Measurements from ENCODE around the gene RUFY3. TPM values are rescaled to one million over a fixed set of nuclear protein-coding genes. Genes with fewer than 3 reads are reported as not detected.
"Not testable (repeated sequence)": the region's sequence is repeated elsewhere in the genome, so short reads cannot be mapped to it uniquely, and the experiment has no call there.

Gene RUFY3
- total RNA-seq, 1 experiment from 2014 or later = 42.7 TPM

DNA sequence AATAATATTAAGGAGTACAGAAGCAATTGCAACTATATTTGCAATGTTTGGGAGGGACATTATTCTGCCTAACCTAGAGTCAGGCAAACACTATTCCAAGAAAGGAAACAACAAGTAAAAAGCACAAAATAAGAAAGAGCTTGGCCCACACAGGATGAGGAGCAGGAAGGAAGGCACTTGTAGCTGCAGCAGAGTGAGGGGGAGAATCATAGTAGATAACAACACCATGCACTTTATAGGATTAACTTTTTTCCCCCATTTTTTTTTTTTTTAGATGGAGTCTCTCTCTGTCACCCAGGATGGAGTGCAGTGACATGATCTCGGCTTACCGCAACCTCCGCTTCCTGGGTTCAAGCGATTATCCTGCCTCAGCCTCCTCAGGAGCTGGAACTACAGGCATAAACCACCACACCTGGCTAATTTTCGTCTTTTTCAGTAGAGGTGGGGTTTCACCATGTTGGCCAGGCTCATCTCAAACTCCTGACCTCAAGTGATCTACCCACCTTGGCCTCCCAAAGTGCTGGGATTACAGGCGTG, 45.1 kb upstream of the RUFY3 start:
- Mint-ChIP-seq H3K36me3 (ENCODE audit: insufficient read depth, unreplicated experiment) (no peaks in the 10 kb centered on the region), H3K4me1 (ENCODE audit: insufficient read depth, unreplicated experiment) (no peaks in the 10 kb centered on the region), H3K9me3 (ENCODE audit: unreplicated experiment) (no peaks in the 10 kb centered on the region), H3K4me3 (ENCODE audit: unreplicated experiment) (no peak overlapping the region), H3K27ac (ENCODE audit: low read depth, unreplicated experiment) (no peak overlapping the region), H3K27me3 (ENCODE audit: insufficient read depth, unreplicated experiment) (no peaks in the 10 kb centered on the region)
- ChIA-PET POLR2A (interaction anchor here (1.6 kb wide), 1 partner anchor 11 kb away, joined by 5 read pairs; the partner anchor contains the start of gene UTP3), CTCF (interaction anchor here (0.5 to 1.1 kb wide), 4 partner anchors 11 to 1821 kb away, joined by 3 to 7 read pairs (median 3); no protein-coding TSS in a partner anchor)
- BruUV-seq (replicated peaks) = no TSS peak
- TF ChIP-seq, protein P1, sequence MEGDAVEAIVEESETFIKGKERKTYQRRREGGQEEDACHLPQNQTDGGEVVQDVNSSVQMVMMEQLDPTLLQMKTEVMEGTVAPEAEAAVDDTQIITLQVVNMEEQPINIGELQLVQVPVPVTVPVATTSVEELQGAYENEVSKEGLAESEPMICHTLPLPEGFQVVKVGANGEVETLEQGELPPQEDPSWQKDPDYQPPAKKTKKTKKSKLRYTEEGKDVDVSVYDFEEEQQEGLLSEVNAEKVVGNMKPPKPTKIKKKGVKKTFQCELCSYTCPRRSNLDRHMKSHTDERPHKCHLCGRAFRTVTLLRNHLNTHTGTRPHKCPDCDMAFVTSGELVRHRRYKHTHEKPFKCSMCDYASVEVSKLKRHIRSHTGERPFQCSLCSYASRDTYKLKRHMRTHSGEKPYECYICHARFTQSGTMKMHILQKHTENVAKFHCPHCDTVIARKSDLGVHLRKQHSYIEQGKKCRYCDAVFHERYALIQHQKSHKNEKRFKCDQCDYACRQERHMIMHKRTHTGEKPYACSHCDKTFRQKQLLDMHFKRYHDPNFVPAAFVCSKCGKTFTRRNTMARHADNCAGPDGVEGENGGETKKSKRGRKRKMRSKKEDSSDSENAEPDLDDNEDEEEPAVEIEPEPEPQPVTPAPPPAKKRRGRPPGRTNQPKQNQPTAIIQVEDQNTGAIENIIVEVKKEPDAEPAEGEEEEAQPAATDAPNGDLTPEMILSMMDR (IDR thresholded peaks at IDR 0.05; ENCODE audit: unreplicated experiment) = no peak
- intact Hi-C loops (cut with micrococcal nuclease) = no loop called here
- no peak for DNase-seq (ENCODE audit: unreplicated experiment)

DNA sequence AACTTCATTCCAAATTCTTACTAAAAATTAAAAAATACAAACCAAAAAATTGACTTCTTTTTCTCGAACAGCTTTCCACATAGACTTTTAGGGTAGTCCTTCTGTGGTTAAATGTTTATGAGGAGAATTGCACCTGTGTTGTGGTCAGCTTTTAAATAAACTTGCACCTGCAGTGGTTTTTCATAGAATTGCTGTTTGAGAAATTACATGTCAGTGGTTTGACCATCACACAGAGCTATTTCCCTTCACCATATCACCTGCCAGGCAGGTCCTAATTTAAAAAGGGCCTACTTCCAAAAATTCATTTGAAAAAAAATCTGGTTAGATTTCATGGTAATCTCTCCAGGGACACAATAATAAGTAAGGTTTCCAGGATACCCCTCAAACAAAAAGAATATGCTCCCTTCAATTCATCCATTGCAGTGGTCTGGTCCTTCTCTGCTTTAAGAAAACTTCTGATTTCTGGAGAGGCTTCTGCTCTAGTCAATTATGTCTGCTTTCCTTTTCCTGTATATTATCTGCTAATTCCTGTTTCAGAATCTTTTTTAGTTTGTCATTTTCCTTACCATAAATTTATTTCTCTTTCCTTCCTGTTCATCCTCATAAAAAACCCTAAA, 43.3 kb upstream of the RUFY3 start:
- intact Hi-C loops (cut with micrococcal nuclease) = no loop called here
- no peaks in the 10 kb centered on the region for H3K27me3 Mint-ChIP-seq (ENCODE audit: insufficient read depth, unreplicated experiment)
- POLR2A ChIA-PET = interaction anchor here (0.6 to 0.8 kb wide), 2 partner anchors 27 to 890 kb away, joined by 3 read pairs; no protein-coding TSS in a partner anchor

DNA sequence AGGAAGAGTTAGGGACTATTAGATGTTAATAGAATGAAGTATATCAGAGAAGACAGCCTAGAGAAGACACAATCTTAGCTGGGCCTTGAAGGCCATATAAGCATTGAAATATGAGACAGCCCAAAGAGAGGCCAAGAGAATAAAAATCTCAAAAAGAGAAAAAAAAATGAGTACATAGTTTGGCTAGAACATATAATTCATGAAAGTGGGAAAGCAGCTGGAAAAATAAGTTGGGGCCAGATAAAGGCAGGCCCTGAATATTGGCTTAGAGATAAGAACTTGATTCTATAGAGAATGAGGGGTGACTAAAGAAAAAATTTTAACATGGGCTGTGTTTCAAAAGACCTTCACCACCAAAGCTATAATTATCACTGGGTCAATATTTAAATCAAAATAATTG, 40.8 kb upstream of the RUFY3 start:
- intact Hi-C loops (cut with micrococcal nuclease) = no loop called here

More for the DNA sequence above, 43.3 kb upstream of the RUFY3 start:
- no TSS peak for BruUV-seq (replicated peaks)
- TF ChIP-seq, protein P1 (IDR thresholded peaks at IDR 0.05; ENCODE audit: unreplicated experiment) = no peak
- Mint-ChIP-seq H3K36me3 (ENCODE audit: insufficient read depth, unreplicated experiment) (no peaks in the 10 kb centered on the region), H3K4me1 (ENCODE audit: insufficient read depth, unreplicated experiment) (no peaks in the 10 kb centered on the region), H3K4me3 (ENCODE audit: unreplicated experiment) (no peak overlapping the region), H3K27ac (ENCODE audit: low read depth, unreplicated experiment) (no peak overlapping the region), H3K9me3 (ENCODE audit: unreplicated experiment) (no peaks in the 10 kb centered on the region)
- DNase-seq (ENCODE audit: unreplicated experiment) = no peak
- CTCF ChIA-PET = interaction anchor here (0.7 kb wide), 1 partner anchor 1736 kb away, joined by 6 read pairs; no protein-coding TSS in a partner anchor

DNA sequence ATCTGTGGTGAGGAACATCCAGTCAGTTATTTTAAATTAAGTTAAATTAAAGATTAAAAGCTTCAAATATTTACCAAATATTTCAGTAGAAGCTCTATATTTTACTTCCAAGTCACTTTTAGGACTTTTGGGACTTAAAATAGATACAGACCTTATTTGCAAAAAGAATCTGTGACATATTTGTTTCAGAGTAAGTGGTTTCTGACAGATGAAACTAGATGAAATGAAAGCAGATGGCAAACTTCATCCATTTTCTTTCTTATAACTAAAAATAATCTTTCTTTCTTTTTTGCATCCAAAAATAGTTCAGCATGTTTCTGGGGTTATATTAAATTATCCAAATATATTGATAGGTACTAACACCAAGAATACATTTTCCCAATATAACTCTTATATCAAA, 40.1 kb upstream of the RUFY3 start:
- no peaks in the 10 kb centered on the region for H3K9me3 Mint-ChIP-seq (ENCODE audit: unreplicated experiment)
- no peaks in the 10 kb centered on the region for H3K36me3 Mint-ChIP-seq (ENCODE audit: insufficient read depth, unreplicated experiment)
- no peak overlapping the region for H3K4me3 Mint-ChIP-seq (ENCODE audit: unreplicated experiment)
- H3K27me3 Mint-ChIP-seq (ENCODE audit: insufficient read depth, unreplicated experiment) = no peaks in the 10 kb centered on the region
- DNase-seq (ENCODE audit: unreplicated experiment) = no peak
- ChIA-PET POLR2A (no interaction called here), CTCF (interaction anchor here (0.6 to 2.2 kb wide), 4 partner anchors 29 to 79 kb away, joined by 3 to 11 read pairs (median 4); no protein-coding TSS in a partner anchor)
- no peaks in the 10 kb centered on the region for H3K4me1 Mint-ChIP-seq (ENCODE audit: insufficient read depth, unreplicated experiment)
- intact Hi-C loops (cut with micrococcal nuclease) = no loop called here
- BruUV-seq (replicated peaks) = no TSS peak
- TF ChIP-seq, protein P1 (IDR thresholded peaks at IDR 0.05; ENCODE audit: unreplicated experiment) = no peak
- H3K27ac Mint-ChIP-seq (ENCODE audit: low read depth, unreplicated experiment) = no peak overlapping the region

More for the DNA sequence above, 40.8 kb upstream of the RUFY3 start:
- ChIA-PET CTCF (interaction anchor here (0.9 to 2.2 kb wide), 3 partner anchors 29 to 67 kb away, joined by 3 to 11 read pairs (median 5); no protein-coding TSS in a partner anchor), POLR2A (interaction anchor here (1.0 kb wide), 1 partner anchor 26 kb away, joined by 3 read pairs; no protein-coding TSS in a partner anchor)
- Mint-ChIP-seq H3K9me3 (ENCODE audit: unreplicated experiment) (no peaks in the 10 kb centered on the region), H3K4me1 (ENCODE audit: insufficient read depth, unreplicated experiment) (no peaks in the 10 kb centered on the region), H3K36me3 (ENCODE audit: insufficient read depth, unreplicated experiment) (no peaks in the 10 kb centered on the region), H3K4me3 (ENCODE audit: unreplicated experiment) (no peak overlapping the region), H3K27me3 (ENCODE audit: insufficient read depth, unreplicated experiment) (no peaks in the 10 kb centered on the region), H3K27ac (ENCODE audit: low read depth, unreplicated experiment) (no peak overlapping the region)
- BruUV-seq (replicated peaks) = no TSS peak
- DNase-seq (ENCODE audit: unreplicated experiment) = no peak
- TF ChIP-seq, protein P1 (IDR thresholded peaks at IDR 0.05; ENCODE audit: unreplicated experiment) = no peak

DNA sequence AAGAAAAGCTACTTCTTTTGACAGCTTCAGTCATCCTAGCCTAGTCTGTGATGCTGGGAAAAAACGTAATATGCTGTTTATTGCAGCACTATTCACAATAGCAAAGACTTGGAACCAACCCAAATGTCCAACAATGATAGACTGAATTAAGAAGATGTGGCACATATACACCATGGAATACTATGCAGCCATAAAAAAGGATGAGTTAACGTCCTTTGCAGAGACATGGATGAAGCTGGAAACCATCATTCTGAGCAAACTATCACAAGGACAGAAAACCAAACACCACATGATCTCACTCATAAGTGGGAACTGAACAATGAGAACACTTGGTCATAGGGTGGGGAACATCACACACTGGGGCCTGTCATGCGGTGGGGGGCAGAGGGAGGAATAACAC, 39.6 kb upstream of the RUFY3 start:
- H3K36me3 Mint-ChIP-seq (ENCODE audit: insufficient read depth, unreplicated experiment); H3K9me3 Mint-ChIP-seq (ENCODE audit: unreplicated experiment); intact Hi-C loops (cut with micrococcal nuclease); H3K4me3 Mint-ChIP-seq (ENCODE audit: unreplicated experiment); H3K4me1 Mint-ChIP-seq (ENCODE audit: insufficient read depth, unreplicated experiment); BruUV-seq (replicated peaks); H3K27me3 Mint-ChIP-seq (ENCODE audit: insufficient read depth, unreplicated experiment); DNase-seq (ENCODE audit: unreplicated experiment); POLR2A ChIA-PET; H3K27ac Mint-ChIP-seq (ENCODE audit: low read depth, unreplicated experiment): not testable (repeated sequence)
- CTCF ChIA-PET = interaction anchor here (0.6 to 2.2 kb wide), 2 partner anchors 30 to 78 kb away, joined by 3 to 11 read pairs; no protein-coding TSS in a partner anchor
